Neuronal stem cell (in vitro differentiated cells): ENCODE results near the gene CEMIP.

ENCODE experiments used
- DNase-seq: peaks from one replicate; pipeline ENCODE4 v3.0.0-alpha.2; 2013; ENCODE audit warnings: low spot score
- H2AFZ ChIP-seq: one replicate; pipeline ENCODE4 v1.6.1; 2013; ENCODE audit warnings: mild to moderate bottlenecking, low read length, inconsistent platforms
- H2AK5ac ChIP-seq: 2 replicates; pipeline ENCODE4 v1.6.1; 2013; ENCODE audit warnings: low read depth, mild to moderate bottlenecking, inconsistent platforms, low read length, moderate library complexity, mixed read lengths
- H2BK120ac ChIP-seq: 2 replicates; pipeline ENCODE4 v1.6.1; 2013; ENCODE audit warnings: low read depth, mild to moderate bottlenecking, inconsistent platforms, low read length, moderate library complexity, mixed read lengths
- H2BK12ac ChIP-seq: one replicate; pipeline ENCODE4 v1.6.1; 2013; ENCODE audit warnings: low read length, inconsistent platforms
- H2BK15ac ChIP-seq: 2 replicates; pipeline ENCODE4 v1.6.1; 2013; ENCODE audit warnings: mild to moderate bottlenecking, low read length, inconsistent platforms, mixed read lengths
- H2BK5ac ChIP-seq: one replicate; pipeline ENCODE4 v1.6.1; 2013; ENCODE audit warnings: inconsistent platforms, mild to moderate bottlenecking, low read length, moderate library complexity
- H3K14ac ChIP-seq: one replicate; pipeline ENCODE4 v1.6.1; 2013; ENCODE audit warnings: low read length, inconsistent platforms
- H3K18ac ChIP-seq: 2 replicates; pipeline ENCODE4 v1.6.1; 2013; ENCODE audit warnings: low read length, inconsistent platforms
- H3K23ac ChIP-seq: 2 replicates; pipeline ENCODE4 v1.6.1; 2013; ENCODE audit warnings: low read depth, mild to moderate bottlenecking, mixed read lengths, low read length, inconsistent platforms; ENCODE audit not compliant: poor library complexity
- H3K27ac ChIP-seq: replicated peaks from 3 replicates; pipeline ENCODE4 v1.5.1; 2013; ENCODE audit warnings: low read length, inconsistent platforms
- H3K27me3 ChIP-seq, 3 experiments: 2 replicates each; pipeline ENCODE4 v1.6.1; 2013; ENCODE audit warnings: low read length in 3 of 3, mild to moderate bottlenecking in 2 of 3, inconsistent platforms in 1 of 3, low read depth in 1 of 3, mixed read lengths in 1 of 3, moderate library complexity in 1 of 3; ENCODE audit not compliant: control insufficient read depth in 3 of 3, insufficient read depth in 3 of 3
- H3K36me3 ChIP-seq, 2 donors: replicated peaks in 1 of 2; 2 replicates each; pipeline ENCODE4 v1.6.1; 2013; ENCODE audit warnings: low read length in 2 of 2; ENCODE audit not compliant: control insufficient read depth in 2 of 2, insufficient read depth in 2 of 2
- H3K4ac ChIP-seq: 2 replicates; pipeline ENCODE4 v1.6.1; 2013; ENCODE audit warnings: inconsistent platforms, mild to moderate bottlenecking, low read length, moderate library complexity
- H3K4me1 ChIP-seq, 2 donors: 1 replicate in 1 of 2; 2 replicates in 1 of 2; pipeline ENCODE4 v1.6.1; 2013; ENCODE audit warnings: low read length in 2 of 2, low read depth in 1 of 2; ENCODE audit not compliant: control insufficient read depth in 2 of 2, insufficient read depth in 1 of 2
- H3K4me2 ChIP-seq: one replicate; pipeline ENCODE4 v1.6.1; 2013; ENCODE audit warnings: mild to moderate bottlenecking, low read length, inconsistent platforms; ENCODE audit not compliant: insufficient read depth, poor library complexity, severe bottlenecking
- H3K4me3 ChIP-seq, 2 donors: 2 replicates each; pipeline ENCODE4 v1.5.1; 2013; ENCODE audit warnings: low read length in 2 of 2, mild to moderate bottlenecking in 2 of 2, inconsistent platforms in 1 of 2, moderate library complexity in 1 of 2
- H3K79me1 ChIP-seq: one replicate; pipeline ENCODE4 v1.6.1; 2013; ENCODE audit warnings: low read depth, mild to moderate bottlenecking, inconsistent platforms, low read length, moderate library complexity
- H3K9ac ChIP-seq: one replicate; pipeline ENCODE4 v1.6.1; 2013; ENCODE audit warnings: mild to moderate bottlenecking, low read depth, low read length, inconsistent platforms; ENCODE audit not compliant: poor library complexity
- H3K9me3 ChIP-seq, 2 donors: replicated peaks in 1 of 2; 2 replicates each; pipeline versions ENCODE3 to v1.6.1; 2013; ENCODE audit warnings: low read length in 2 of 2, mild to moderate bottlenecking in 2 of 2, inconsistent platforms in 1 of 2, low read depth in 1 of 2, mixed read lengths in 1 of 2, moderate library complexity in 1 of 2; ENCODE audit not compliant: control insufficient read depth in 2 of 2, insufficient read depth in 1 of 2
- H4K8ac ChIP-seq: one replicate; pipeline ENCODE4 v1.6.1; 2013; ENCODE audit warnings: low read depth, mild to moderate bottlenecking, inconsistent platforms, low read length, moderate library complexity
- H4K91ac ChIP-seq: one replicate; pipeline ENCODE4 v1.6.1; 2013; ENCODE audit warnings: low read length, low read depth, mild to moderate bottlenecking, inconsistent platforms; ENCODE audit not compliant: poor library complexity
- WGBS, 2 donors: extraction: QIAGEN DNeasy Blood & Tissue Kit; methylation state at CpG; one replicate each; pipeline ENCODE4 v1.1.7; 2013; ENCODE audit warnings: missing lambda C conversion rate in 2 of 2, mixed read lengths in 1 of 2; ENCODE audit not compliant: insufficient read length in 2 of 2, insufficient replicate concordance in 1 of 2; ENCODE audit errors: extremely low coverage in 2 of 2; 5-methylcytosine and 5-hydroxymethylcytosine counted together

CEMIP gene

DNA sequence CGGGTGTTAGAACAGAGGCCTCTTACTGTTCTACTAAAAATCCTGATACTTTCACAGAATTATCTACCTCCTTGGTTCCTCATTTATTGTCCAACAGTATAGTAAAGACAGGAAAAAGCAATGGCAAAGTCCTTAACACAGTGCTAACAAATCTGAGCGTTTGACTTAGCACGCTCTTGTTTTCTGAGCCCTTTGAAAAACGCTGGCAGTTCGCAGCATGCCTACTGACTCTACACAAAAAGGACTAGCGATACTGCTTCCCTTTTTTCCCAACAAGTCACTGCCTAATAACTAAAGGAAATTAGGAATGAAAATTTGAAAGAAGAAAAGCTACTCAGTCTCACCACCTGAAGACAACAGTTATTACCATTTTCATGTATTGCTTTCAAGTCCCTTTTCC lies 34.8 kb upstream of the CEMIP start:
- H3K4me2 ChIP-seq: no peak overlapping the region
- peaks cover 2% of the 10 kb centered on the region for H3K79me1 ChIP-seq
- no peak overlapping the region for H3K4me3 ChIP-seq
- H2AK5ac ChIP-seq: no peak overlapping the region
- no peak overlapping the region for H3K23ac ChIP-seq
- H2BK5ac ChIP-seq: no peak overlapping the region
- H3K9ac ChIP-seq: no peak overlapping the region
- H3K4me1 ChIP-seq: peaks cover 10 to 17% of the 10 kb centered on the region in 2 donors
- H3K36me3 ChIP-seq: peaks cover 0 to 1% of the 10 kb centered on the region in 2 donors
- H4K91ac ChIP-seq: no peak overlapping the region
- no peak for DNase-seq
- H3K9me3 ChIP-seq: peaks cover 2 to 10% of the 10 kb centered on the region in 2 donors
- no peak overlapping the region for H2BK120ac ChIP-seq
- H2BK15ac ChIP-seq: no peak overlapping the region
- no peak overlapping the region for H2BK12ac ChIP-seq
- no peaks in the 10 kb centered on the region for H3K27me3 ChIP-seq
- peak overlapping the region; percentile 31 for H2AFZ ChIP-seq
- H3K14ac ChIP-seq: no peak overlapping the region
- no peak overlapping the region for H3K4ac ChIP-seq
- H4K8ac ChIP-seq: no peak overlapping the region
- no peak overlapping the region for H3K18ac ChIP-seq
- no CpG with 5 or more reads among the region's 6 CpGs for WGBS, 2 donors
- H3K27ac ChIP-seq: peak overlapping the region; percentile 48

DNA sequence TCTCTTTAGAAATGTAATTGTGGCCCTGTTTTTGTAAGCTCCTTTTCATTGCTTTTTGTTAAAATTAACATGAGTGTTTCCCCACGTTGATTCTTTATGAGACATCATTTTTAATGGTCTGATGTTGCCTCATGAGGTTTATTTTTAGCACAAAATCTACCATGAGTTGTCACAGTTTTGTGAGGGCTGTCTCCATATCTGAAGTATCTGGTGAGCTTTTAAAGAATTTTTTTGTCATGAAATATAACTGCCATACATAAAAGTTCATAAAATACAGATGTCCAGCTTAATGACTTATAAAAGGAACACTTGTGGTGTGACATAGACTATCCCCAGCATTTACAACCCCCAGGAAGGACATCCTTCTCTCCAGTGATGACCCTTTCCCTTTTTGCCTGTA lies 34.3 kb upstream of the CEMIP start:
- Histone ChIP-seq H2BK12ac (no peak overlapping the region), H3K18ac (no peak overlapping the region), H3K9ac (no peak overlapping the region), H2AFZ (peak overlapping the region; percentile 31), H3K23ac (no peak overlapping the region), H3K4me1 (peaks cover 10 to 20% of the 10 kb centered on the region in 2 donors), H2BK5ac (no peak overlapping the region), H2BK120ac (no peak overlapping the region), H3K4me3 (no peak overlapping the region), H2BK15ac (no peak overlapping the region), H3K14ac (no peak overlapping the region), H3K79me1 (peaks cover 2% of the 10 kb centered on the region), H3K27ac (no peak overlapping the region), H3K36me3 (peaks cover 0 to 5% of the 10 kb centered on the region in 2 donors), H3K4ac (no peak overlapping the region), H4K91ac (no peak overlapping the region), H3K4me2 (no peak overlapping the region), H2AK5ac (no peak overlapping the region), H4K8ac (no peak overlapping the region), H3K27me3 (no peaks in the 10 kb centered on the region), H3K9me3 (peaks cover 2 to 9% of the 10 kb centered on the region in 2 donors)
- no peak for DNase-seq
- WGBS, 2 donors: no CpG with 5 or more reads among the region's 1 CpG

DNA sequence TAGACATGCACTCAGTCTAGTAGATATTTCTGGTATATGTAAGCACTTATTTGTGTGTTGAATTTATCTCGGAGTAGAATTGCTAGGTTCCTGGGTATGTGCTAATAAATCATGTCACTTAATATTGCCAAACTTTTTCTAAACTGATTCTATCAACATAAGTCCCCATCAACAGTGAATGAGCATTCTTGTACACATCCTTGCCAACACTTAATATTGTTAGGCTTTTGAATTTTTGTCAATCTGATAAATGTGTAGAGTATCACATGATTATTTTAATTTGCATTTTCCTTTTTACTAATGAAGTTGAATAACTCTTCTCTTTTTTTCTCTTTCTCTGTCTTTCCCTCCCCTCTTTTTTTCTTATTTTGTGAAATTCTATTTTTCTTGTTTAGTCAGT lies 33.3 kb upstream of the CEMIP start:
- peaks cover 2 to 9% of the 10 kb centered on the region in 2 donors for H3K9me3 ChIP-seq
- no peak overlapping the region for H3K23ac ChIP-seq
- no peak overlapping the region for H2BK5ac ChIP-seq
- H3K79me1 ChIP-seq: peaks cover 2% of the 10 kb centered on the region
- no peak overlapping the region for H3K27ac ChIP-seq
- H3K4me2 ChIP-seq: no peak overlapping the region
- no peak overlapping the region for H3K9ac ChIP-seq
- no peak overlapping the region for H2AFZ ChIP-seq
- no peak overlapping the region for H2AK5ac ChIP-seq
- H3K4me3 ChIP-seq: no peak overlapping the region
- no peak overlapping the region for H4K8ac ChIP-seq
- H3K27me3 ChIP-seq: no peaks in the 10 kb centered on the region
- H3K4me1 ChIP-seq: peaks cover 10 to 30% of the 10 kb centered on the region in 2 donors
- H3K4ac ChIP-seq: no peak overlapping the region
- no peak for DNase-seq
- H2BK12ac ChIP-seq: no peak overlapping the region
- no peak overlapping the region for H2BK15ac ChIP-seq
- no peak overlapping the region for H3K18ac ChIP-seq
- no peak overlapping the region for H3K14ac ChIP-seq
- H2BK120ac ChIP-seq: no peak overlapping the region
- H4K91ac ChIP-seq: no peak overlapping the region
- no CpG with 5 or more reads among the region's 1 CpG for WGBS, 2 donors
- peaks cover 0 to 9% of the 10 kb centered on the region in 2 donors for H3K36me3 ChIP-seq

DNA sequence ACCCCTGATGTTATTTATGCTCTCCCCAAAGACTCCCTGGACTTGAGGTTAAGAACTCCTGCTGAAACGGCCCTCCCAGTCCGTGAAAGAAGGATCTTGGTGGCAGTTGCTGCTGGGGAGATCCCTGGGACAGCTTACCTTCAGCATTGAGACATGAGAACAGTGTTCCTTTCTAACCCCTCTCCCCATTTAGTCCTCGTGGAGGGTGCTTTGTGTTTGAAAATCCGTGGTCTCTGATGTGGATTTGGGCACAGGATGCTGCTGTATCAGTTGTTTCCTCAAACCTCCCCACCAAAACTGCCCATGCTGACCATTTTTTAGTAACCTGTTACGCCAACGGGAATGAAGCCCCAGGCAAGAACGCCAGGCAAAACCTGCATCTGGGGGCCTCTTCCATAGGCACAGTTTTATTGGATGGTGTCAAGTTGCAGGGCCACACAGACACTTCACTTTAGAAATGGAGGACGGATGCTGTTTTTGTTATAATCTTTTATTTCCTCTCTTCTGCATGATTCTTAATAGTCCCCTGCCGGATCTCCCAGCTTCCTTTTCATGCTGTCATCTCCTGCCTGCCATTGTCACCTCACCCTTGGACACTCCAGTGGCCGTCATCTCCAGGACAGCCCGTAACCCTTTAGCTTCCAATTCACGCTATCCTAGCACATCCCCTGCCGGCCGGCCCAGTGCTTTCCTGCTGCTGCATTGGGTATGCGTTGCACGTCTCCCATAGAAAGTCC lies 31.7 kb upstream of the CEMIP start:
- Histone ChIP-seq H2BK15ac (no peak overlapping the region), H3K9ac (no peak overlapping the region), H3K9me3 (peaks cover 2 to 9% of the 10 kb centered on the region in 2 donors), H3K18ac (no peak overlapping the region), H3K14ac (no peak overlapping the region), H2AFZ (peak overlapping the region; percentile 46), H4K8ac (no peak overlapping the region), H3K27ac (no peak overlapping the region), H3K4me1 (peaks cover 10 to 30% of the 10 kb centered on the region in 2 donors), H2BK120ac (no peak overlapping the region), H3K4me3 (peak overlapping the region in 1 of 2 donors; percentile 6), H2BK5ac (no peak overlapping the region), H2BK12ac (no peak overlapping the region), H3K36me3 (peaks cover 0 to 15% of the 10 kb centered on the region in 2 donors), H3K23ac (no peak overlapping the region), H4K91ac (no peak overlapping the region), H2AK5ac (no peak overlapping the region), H3K27me3 (no peaks in the 10 kb centered on the region), H3K4me2 (no peak overlapping the region), H3K4ac (no peak overlapping the region), H3K79me1 (peaks cover 2% of the 10 kb centered on the region)
- no CpG with 5 or more reads among the region's 16 CpGs for WGBS, 2 donors
- DNase-seq: no peak
